T-helper 1 cell (primary cell): ENCODE data around the gene FCN2.
"Not testable (repeated sequence)": the region's sequence is repeated elsewhere in the genome, so short reads cannot be mapped to it uniquely, and the experiment has no call there.

Experiments
- DNase-seq, 5 donors: peaks; one replicate each; pipeline ENCODE4 v3.0.0-alpha.2; 2012 to 2020

The FCN2 gene

GRCh38 chr9:134847752-134848432 lies 32.7 kb upstream of the FCN2 start:
- DNase-seq: no peak

GRCh38 chr9:134848504-134848903 lies 32.1 kb upstream of the FCN2 start:
- DNase-seq: no peak

GRCh38 chr9:134850611-134851010 lies 30.0 kb upstream of the FCN2 start:
- no peak for DNase-seq

- no peak for DNase-seq
Observed at GRCh38 chr9:134851020-134851419, 29.6 kb upstream of the FCN2 start.

- DNase-seq: no peak
Observed at GRCh38 chr9:134852906-134853654, 27.5 kb upstream of the FCN2 start.

- DNase-seq: no peak
Observed at GRCh38 chr9:134853893-134854292, 26.7 kb upstream of the FCN2 start.

GRCh38 chr9:134854541-134854981 lies 26.0 kb upstream of the FCN2 start:
- no peak for DNase-seq

GRCh38 chr9:134855231-134855899 lies 25.2 kb upstream of the FCN2 start:
- DNase-seq: no peak

- DNase-seq: no peak
Observed at GRCh38 chr9:134855900-134856377, 24.7 kb upstream of the FCN2 start.

GRCh38 chr9:134857451-134857850 lies 23.2 kb upstream of the FCN2 start:
- DNase-seq: not testable (repeated sequence)

- DNase-seq: peak in 1 of 5 donors; percentile 43
Observed at GRCh38 chr9:134858051-134858841, 22.4 kb upstream of the FCN2 start.

GRCh38 chr9:134860510-134860909 lies 20.1 kb upstream of the FCN2 start:
- DNase-seq: no peak

- no peak for DNase-seq
Observed at GRCh38 chr9:134861595-134862334, 18.8 kb upstream of the FCN2 start.

GRCh38 chr9:134863306-134863902 lies 17.2 kb upstream of the FCN2 start:
- no peak for DNase-seq

GRCh38 chr9:134863941-134864820 lies 16.4 kb upstream of the FCN2 start:
- no peak for DNase-seq

- DNase-seq: no peak
Observed at GRCh38 chr9:134864821-134865190, 15.8 kb upstream of the FCN2 start.

- no peak for DNase-seq
Observed at GRCh38 chr9:134867917-134868750, 12.5 kb upstream of the FCN2 start.

GRCh38 chr9:134868751-134869553 lies 11.7 kb upstream of the FCN2 start:
- no peak for DNase-seq
